GM21737 (cell line): ENCODE results near the gene CACNG6.
"Not testable (repeated sequence)": the region's sequence is repeated elsewhere in the genome, so short reads cannot be mapped to it uniquely, and the experiment has no call there.

Experiments used
- ATAC-seq: cut with Tn5 transposase; IDR thresholded peaks from one replicate; pipeline ENCODE4 v1.9.1; 2021; ENCODE audit warnings: mild to moderate bottlenecking, moderate library complexity; ENCODE audit not compliant: unreplicated experiment

The CACNG6 gene, protein sequence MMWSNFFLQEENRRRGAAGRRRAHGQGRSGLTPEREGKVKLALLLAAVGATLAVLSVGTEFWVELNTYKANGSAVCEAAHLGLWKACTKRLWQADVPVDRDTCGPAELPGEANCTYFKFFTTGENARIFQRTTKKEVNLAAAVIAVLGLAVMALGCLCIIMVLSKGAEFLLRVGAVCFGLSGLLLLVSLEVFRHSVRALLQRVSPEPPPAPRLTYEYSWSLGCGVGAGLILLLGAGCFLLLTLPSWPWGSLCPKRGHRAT

GRCh38 chr19:53991224-53992113 lies at the start of gene CACNG6:
Gene CACNG6, plus strand, starts transcription at chr19:53991637. Its CDS starts 1,241 bp downstream, at chr19:53992878.
- ATAC-seq: no peak

- no peak for ATAC-seq
Observed at GRCh38 chr19:53942001-53942786, 49.2 kb upstream of the CACNG6 start.

- no peak for ATAC-seq
Observed at GRCh38 chr19:53944416-53944815, 47.0 kb upstream of the CACNG6 start.

GRCh38 chr19:53944933-53945332 lies 46.5 kb upstream of the CACNG6 start:
- ATAC-seq: no peak

GRCh38 chr19:53945441-53945840 lies 46.0 kb upstream of the CACNG6 start:
- no peak for ATAC-seq

DNA sequence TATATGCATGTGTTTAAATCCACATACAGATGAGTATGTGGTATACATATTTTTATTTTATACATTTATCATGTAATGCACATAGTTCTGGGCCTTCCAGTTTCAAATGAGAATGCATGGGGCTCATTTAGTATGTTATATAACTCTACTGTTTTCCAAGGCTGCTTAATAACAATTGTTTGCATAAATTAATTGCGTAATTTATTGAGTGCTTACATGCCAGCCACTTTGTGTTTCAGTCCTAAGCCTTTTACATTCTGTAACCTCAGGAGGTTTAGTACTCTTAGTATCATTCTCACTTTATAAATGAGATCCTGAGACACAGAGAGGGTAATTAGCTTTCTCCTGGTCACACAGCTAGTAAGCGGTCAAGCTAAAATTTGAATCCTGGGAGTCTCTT lies 45.4 kb upstream of the CACNG6 start:
- no peak for ATAC-seq

DNA sequence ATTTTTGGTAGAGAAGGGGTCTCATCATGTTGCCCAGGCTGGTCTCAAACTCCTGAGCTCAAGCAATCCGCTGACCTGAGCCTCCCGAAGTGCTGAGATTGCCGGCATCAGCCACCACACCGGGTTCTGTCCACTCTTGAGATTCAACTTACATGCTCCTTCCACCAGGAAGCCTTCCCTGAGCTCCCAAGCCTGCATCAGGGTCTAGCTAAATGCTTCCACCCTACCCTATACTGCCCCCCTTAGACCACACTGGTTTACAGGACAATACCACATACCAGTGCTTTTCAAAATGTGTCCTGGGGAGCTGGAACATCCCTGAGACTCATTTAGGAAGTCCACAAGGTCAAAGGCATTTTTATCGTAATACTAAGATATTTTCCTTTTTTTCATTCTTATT lies 43.8 kb upstream of the CACNG6 start:
- ATAC-seq: no peak

GRCh38 chr19:53948611-53949010 lies 42.8 kb upstream of the CACNG6 start:
- not testable (repeated sequence) for ATAC-seq

- ATAC-seq: no peak
Observed at GRCh38 chr19:53951436-53951835, 40.0 kb upstream of the CACNG6 start.

DNA sequence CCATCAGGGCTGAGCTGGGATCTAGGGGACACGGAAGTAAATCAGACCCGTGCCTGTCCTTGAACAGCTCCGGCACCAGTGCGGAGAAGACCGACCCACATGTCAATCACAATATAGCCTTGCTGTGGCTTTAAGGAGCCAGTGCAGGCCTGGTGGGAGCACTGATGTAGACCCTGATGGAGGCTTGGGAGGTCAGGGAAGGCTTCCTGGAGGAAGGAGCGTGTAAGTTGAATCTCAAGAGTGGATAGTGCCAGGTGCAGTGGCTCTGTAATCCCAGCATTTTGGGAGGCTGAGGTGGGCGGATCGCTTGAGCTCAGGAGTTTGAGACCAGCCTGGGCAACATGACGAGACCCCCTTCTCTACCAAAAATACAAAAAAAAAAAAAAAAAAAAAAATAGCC lies 39.5 kb upstream of the CACNG6 start:
- no peak for ATAC-seq

DNA sequence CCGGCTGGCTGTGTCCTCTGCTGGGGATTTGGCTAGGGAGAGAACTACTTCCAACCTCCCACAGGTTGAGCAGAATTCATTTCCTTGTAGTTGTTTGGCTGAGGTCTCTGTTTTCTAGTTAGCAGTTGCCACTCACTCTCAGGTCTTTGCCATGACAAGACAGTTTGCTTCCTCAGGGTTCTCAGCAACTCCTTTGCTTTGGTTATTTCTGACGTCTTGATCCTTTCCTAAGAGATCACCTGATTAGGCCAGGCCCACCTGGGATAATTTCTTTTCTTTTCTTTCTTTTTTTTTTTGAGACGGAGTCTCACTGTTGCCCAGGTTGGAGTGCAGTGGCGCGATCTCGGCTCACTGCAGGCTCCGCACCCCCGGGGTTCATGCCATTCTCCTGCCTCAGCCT lies 38.1 kb upstream of the CACNG6 start:
- no peak for ATAC-seq

DNA sequence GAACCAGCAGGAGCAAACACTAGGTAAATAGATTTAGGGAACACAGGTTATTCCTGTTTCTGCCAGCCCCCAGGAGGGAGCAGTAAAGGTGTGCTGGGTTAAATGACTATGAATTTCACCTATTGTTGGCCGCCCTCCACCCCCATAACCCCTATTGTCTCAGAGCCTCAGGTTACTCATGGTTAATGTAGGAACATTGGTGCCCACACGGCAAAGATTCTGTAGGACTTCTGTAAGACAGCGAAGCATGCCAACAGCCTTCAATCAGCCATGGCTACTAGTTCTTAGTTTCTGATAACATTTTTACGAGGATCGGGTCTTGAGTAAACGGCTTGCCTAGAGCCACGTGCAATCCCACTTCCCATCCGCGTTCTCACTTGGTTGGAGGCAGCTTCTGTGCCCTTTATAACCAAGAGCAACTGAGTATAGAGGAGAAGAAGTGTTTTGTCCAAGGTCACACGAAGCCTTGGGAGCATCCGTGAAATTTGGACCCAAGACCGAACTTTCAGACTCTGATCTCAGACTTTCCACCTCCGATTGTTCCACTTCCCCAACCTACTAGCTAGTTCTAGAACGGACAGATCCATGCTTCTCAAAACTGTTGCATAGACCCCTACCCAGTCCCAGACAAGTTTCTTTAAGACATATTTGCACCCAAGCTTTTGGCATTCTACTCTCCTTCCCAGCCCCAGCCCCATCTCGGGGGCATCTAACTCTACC lies 33.8 kb upstream of the CACNG6 start:
- ATAC-seq: no peak

DNA sequence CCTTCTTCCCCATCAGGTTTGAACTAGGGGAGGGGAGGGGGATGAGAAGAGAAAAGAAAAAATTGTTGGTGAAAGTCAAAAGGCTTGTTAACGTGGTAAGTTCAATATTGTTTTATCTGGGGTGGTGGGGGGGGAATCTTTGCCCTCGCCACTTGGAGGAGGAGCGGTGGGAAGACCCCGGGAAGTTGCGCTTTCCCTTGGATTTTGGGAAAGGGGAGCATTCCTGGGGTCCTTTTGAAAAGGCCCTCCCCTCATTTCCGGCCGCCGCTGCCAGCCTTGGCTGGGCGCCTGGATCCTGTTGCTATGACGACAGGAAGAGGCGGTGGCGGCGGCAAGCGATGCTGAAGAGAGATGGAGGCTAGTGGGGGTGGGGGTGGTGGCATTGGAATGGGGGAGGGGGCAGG lies 33.3 kb upstream of the CACNG6 start:
- no peak for ATAC-seq

GRCh38 chr19:53958823-53959757 lies 32.3 kb upstream of the CACNG6 start:
- ATAC-seq: no peak

- ATAC-seq: no peak
Observed at GRCh38 chr19:53960187-53960586, 31.2 kb upstream of the CACNG6 start.

DNA sequence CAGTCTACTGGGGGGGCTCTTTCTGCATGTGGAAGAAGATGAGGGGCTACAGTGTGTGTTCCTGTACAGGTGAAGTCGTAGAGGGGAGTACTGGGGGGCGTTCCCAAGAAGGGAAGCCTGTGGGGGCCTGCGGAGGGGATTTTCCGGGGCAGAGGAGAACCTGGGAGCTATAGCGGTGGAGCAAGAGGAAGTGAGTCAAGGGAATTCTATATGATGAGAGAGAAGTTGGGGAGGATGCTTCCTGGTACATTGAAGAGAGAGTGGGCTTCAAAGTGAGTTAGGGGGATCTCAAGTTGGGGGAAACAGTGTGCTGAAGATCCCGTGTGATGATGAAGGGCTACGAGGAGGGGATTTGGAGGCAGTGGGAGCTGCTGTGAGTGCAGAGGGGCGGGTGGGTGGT lies 30.6 kb upstream of the CACNG6 start:
- ATAC-seq: no peak

- no peak for ATAC-seq
Observed at GRCh38 chr19:53961523-53962356, 29.7 kb upstream of the CACNG6 start.

DNA sequence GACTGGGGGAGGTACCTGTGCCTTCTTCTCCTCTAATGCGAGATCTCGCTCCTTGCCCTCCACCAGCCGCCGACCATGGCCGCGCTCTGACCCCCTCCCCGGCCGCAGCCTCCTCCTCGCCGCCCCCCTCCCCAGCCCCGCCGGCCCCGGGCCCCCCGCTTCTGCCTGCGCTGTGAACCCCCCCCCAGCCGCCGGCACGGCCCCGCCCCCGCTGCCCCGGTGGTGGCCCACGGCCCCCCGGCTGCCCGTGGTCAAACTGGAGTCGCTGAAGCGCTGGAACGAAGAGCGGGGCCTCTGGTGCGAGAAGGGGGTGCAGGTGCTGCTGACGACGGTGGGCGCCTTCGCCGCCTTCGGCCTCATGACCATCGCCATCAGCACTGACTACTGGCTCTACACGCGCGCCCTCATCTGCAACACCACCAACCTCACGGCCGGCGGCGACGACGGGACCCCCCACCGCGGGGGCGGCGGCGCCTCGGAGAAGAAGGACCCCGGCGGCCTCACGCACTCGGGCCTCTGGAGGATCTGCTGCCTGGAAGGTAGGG lies 28.5 kb upstream of the CACNG6 start, which contains the start of gene CACNG8:
Gene CACNG8, plus strand, starts transcription at position 51 of the 545 bp plus-strand sequence.
- no peak for ATAC-seq
